Stimulated activated CD4-positive, alpha-beta T cell treated with anti-CD3 and anti-CD28 coated beads, TNF-alpha, amount 100 ng/mL, for 24 hours (primary cell): Measurements from ENCODE around the gene HES7.
A peak's percentile ranks its signal among the peaks of the same experiment; 100 is the strongest.

Experiments used
- DNase-seq, 3 experiments: peaks; one replicate each; pipeline ENCODE4 v3.0.0-alpha.2; 2020; ENCODE audit warnings: low read depth in 3 of 3

Gene HES7

DNA sequence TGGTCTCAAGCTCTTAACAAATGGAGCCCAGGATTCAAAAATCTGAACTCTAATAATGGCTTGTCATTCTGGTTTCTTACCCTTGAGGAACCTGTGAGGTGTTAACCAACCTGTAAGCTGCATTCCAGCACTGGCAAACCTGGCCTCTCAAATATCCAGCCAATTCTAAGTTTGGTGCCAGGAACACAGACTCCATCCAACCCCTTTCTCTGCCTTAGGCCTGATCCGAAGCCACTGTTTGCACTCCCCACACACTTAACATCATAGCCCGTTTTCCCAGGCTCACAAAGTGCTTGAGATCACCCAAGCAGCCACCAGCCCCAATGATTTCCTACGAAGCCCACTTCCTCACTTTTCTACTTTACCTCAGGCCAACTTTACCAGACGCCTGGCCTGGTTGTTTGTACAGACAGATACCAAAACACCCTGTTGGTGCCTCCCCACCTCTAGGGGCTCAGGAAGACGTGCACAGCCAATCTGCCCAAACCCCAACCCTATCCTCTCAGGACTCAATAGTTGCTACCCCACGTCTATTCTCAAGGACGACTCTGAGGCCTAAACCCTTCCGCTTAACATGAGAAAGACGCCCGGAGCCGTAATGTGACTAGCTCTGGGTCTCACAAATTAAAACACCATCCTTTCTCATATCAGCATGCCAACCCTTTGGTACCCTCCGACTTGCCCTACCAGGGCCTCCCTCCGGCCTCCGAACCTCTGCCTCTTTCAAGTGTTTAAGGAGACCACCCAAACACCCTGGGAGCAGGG is 31.5 kb upstream of the HES7 start:
- no peak for DNase-seq

DNA sequence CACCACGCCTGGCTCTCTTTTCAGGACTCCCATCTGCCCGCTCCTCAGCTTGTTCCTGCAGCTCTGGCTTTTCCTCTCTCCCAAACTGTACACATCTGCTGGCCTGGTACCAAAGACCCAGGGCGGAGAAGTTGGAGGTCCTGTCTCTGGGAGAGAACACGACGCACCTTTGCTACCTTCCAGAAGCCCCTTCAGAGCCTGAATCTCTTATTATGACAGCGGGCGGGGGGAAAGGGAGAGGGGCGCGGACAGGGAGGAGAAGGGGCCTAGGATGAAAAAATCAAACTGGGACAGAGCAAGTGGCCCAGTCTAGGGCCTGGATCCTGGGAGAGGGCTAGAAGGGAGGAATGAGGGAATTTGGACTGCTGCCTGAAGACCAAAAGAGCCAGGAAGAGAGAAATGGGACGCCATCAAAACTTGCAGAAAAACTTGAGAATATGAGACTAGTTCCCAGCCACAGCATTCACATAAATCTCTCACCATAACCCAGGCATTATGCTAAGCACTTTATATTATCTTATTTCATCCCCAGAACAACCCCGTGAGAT is 30.8 kb upstream of the HES7 start:
- DNase-seq, result no peak

DNA sequence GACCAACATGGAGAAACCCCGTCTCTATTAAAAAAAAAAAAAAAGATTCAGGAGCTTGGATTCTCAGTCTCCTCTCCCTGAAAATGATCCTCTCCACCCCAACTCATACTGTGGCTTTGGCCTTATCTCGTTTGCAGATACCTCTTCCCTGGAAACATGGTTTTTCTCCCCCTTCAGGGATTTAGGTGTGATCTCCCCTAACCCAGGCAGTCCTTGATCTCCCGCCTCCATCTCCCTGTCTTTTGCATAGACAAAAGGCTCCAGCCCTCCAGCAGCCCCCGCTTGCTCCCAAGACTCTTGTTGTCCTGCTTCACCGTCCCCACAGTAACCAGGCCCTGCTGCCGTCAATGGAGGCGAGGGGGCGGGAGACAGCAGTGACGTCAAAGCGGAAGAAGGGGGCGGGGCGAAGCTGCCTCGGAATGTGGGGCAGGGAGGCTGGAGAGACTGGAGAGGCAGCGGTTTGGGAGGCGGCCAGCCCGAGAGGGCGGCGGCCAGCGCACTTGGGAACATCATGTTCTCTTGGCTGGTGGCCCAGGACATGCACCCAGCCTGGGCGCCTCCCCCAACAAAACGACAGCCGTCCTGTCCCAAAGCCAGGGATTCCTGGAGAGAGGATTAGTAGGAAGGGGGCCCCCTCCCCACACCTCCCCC is 30.2 kb upstream of the HES7 start:
- DNase-seq, result peak; percentile 77 to 91 (median 82)

DNA sequence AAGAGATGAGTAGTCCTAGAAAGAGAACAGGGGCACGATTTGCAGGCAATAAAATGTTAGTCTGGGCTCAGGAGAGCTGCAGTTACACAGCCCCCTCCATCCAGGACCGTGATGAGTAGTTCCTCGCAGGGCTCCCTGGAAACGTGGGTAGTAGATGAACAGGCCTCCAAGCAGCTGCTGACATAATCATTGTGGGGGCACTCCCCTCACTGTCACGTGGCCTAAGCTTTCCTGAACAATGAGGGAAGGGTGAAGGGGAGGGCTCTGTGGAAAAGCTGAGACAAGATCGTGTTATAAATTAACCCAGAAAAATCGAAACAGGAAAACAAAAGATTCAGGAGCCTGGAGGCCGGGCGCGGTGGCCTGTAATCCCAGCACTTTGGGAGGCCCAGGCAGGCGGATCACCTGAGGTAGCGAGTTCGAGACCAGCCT is 29.6 kb upstream of the HES7 start:
- DNase-seq, result peak in 2 of 3 experiments; percentile 55 to 67

DNA sequence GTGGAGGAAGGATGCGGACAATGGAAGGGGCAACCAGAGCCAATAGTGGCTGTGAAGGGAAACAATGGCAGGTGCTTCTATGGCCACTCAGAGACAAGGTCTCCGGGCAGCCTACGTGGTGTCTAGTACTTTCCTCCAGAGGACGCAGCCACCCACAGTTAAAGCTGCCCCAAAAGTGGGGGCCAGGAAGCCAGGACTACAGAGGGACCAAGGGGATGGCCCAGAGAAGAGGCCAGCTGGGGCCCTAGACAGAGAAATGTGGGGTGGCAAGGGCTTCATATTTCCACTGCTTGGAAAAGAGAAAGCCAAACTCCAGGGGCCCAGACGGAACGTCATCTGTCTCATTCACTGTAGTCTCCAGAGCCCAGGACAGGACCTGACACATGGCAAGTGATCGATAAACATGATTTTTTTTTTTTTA is 29.1 kb upstream of the HES7 start:
- no peak for DNase-seq

DNA sequence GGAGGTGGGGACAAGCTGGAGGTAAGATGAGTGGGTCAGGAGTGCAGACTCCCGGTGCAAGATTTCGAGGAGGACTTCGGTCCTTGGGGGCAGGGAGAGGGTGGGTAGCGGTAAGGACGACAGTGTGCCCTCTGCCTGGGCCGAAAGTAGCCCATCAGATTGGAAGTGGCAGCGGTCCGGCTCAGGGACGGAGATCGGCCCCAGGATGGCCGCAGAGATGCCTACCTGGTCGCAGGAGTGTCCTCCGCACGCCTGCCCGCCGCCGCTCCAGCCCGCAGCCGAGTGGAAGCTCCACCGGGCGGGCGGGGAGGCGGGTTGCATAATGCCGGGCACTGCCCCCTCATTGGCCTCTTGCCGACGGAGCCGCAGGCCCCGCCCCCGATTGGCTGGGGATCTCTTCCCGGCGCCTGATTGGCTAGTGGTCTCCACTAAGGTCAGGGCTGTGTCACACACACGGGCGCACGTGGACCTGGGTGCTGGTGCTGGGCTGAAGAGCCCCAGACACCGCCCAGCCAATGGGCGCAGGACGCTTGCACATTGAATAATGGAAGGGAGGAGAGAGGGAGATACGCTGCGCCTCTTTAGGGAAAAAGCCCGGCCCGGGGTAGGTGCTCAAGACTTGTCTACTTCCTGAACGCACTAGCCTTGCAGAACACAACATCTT is 28.3 kb upstream of the HES7 start, which contains the start of gene PER1:
TSS of gene PER1 (minus strand) at position 293 of the 664 bp plus-strand sequence. CDS start 1,698 bp downstream, outside the sequence.
- peak; percentile 76 to 93 (median 79) for DNase-seq

DNA sequence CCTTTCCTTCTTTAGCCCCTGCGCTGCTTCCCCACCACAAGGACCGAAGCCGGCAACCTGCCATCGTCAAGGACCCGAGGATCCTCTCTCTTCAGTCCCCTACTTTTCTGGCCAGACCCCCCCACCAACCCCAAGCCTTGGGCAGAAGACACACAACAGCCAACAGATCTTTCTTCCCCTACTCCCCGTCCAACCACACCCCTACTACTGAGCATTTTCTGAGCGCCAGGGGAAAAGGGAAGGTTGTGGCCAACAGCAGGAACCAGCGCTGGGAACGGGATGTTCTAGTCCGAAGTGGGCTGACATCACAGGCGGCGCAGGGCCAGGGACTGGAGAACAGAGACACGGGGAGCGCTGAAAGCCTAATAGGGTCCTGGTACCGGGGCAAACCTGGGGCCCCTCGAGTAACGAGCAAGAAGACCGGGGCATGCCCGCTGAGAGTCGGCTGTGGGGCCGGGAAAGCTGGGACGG is 27.8 kb upstream of the HES7 start:
- no peak for DNase-seq

DNA sequence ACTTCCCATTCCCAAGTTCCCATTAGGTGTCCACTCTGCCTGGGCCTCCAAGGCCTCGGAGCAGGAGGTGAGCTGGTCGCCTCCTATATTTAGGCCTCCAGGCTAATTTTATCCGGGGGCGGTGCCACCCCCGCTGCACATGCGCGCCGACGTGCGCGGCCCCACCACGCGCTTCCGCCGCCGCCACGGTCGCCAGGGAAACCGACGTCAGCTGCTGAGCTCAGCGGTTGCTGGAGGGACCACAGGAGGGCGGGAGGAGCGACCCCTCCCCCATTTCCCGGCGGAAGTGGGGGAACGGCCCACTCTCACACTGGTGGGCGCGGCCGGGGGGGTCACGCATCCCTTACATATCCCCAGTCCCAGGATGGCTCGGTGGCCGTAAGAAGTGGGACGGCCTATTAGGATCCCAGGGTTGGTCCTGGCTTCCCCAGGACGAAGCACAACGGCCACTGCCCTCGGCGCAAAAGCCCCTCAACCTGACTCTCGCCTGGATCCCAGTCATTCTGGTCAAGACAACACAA is 27.3 kb upstream of the HES7 start:
- DNase-seq, result peak; percentile 76 to 90 (median 78)

DNA sequence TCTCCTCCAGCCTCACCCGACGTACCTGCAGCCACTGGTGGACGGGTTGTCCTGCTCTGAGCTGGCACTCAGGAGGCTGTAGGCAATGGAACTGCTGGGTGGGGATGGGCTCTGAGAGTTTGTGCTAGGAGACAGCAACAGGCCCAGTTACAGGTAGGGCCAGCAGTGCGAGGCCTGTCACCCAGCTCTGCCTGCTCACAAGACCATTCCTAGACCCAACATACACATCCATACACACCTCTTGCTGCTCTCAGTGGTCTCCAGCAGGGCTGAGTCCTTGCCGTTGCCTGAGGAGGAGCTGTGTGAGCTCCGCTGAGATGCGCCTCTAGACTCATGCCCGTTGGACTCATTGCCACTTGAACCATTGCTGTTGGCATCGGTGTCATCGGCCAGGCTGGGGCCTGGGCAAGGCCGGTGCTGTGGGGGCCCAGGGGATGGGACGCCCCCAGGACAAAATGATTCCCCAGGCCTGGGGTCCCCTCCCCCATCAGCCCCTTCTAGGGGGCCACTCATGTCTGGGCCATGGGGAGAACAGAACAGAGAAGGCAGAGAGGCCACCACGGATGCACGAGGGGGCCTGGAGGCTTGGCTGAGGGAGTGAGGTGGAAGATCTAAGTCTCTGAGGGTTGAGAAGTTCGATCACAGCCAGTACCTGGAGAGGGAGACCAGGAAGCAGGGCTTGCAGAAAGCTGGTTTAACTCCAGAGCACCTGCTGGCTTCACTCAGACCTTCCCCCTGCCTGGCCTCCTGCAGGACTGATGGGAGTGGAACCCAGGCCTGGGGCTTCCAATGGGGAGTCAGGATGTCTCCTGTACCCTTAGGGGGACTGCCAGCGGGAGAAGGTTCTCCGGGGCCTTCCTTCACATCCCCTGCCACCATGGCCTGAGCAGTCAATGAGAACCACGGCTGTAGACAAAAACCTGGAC is 26.6 kb upstream of the HES7 start:
- DNase-seq, result no peak

DNA sequence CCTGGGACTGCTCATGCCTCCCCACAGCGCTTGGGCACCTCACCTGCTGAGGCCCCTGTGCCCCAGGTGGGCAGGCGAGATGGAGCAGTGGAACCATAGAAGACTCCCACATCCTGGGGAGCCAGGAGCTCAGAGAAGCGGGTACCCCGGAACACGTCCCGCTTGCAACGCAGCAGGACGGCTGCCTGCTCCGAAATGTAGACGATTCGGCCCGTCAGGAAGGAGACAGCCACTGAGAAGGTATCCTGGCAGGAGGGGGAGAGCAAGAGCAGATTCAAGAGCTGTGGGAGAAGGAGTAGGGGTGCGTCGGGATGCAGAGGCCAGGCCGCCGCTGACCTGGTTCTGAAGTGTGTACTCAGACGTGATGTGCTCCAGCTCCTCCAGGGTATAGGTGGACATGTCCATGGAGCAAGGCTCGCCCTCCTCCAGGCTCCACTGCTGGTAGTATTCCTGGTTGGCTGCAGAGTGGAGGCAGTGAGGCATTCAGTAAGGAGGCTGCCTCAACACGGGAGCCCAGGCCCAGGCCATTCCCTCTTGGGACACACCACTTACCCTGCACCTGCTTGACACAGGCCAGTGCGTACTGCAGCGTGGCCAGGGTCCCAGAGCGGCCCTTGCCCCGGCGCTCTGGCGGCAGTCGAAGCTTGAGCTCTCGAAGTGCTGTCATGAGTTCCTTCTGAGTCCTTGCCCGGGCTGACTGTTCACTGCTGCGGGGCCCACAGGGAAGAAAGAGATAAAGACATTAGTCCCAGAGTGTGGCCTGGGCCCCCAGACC is 25.7 kb upstream of the HES7 start:
- no peak for DNase-seq

DNA sequence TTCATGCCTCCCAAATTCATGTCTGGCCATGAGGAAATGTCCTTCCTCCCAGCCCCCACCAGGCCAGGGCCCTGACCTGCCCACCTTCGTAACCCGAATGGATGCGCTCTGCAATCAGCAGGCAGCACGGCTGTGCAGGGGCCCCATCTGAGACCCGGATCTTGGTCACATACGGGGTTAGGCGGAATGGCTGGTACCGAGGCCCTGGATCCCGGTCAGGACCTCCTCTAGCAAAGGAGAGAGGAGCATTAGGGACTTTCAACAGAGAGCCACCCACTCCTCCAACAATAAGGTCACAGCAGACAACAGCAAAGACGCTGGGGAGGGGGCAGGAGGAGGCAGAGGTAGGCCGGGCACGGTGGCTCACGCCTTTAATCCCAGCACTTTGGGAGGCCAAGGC is 24.7 kb upstream of the HES7 start:
- no peak for DNase-seq

DNA sequence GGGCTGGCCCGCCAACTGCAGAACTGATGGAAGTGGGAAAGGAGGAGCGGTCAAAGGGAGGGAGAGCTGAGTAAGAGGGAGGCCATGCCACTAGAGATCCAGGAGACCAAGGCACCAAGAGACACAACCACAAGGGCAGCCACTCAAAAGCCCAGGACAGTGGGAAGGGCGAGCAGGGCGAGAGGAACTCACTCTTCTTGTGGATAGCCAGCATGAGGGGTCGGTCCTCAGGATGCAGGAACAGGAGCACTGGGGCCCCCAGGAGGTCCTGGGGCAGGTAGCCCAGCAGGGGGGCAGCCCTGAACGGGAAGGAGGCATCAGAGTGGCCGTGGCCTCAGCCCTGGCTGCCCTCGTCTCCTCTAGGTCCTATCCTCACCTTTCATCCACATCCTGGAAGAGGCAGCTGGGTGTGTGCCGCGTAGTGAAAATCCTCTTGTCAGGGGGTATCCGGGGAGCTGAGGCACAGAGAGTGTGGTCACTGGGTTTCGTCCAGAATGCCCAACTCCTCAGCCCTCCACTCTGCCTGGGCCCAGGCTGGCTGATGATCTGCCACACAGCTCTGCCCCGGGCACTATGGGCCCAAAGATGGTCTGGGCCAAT is 24.0 kb upstream of the HES7 start:
- no peak for DNase-seq

DNA sequence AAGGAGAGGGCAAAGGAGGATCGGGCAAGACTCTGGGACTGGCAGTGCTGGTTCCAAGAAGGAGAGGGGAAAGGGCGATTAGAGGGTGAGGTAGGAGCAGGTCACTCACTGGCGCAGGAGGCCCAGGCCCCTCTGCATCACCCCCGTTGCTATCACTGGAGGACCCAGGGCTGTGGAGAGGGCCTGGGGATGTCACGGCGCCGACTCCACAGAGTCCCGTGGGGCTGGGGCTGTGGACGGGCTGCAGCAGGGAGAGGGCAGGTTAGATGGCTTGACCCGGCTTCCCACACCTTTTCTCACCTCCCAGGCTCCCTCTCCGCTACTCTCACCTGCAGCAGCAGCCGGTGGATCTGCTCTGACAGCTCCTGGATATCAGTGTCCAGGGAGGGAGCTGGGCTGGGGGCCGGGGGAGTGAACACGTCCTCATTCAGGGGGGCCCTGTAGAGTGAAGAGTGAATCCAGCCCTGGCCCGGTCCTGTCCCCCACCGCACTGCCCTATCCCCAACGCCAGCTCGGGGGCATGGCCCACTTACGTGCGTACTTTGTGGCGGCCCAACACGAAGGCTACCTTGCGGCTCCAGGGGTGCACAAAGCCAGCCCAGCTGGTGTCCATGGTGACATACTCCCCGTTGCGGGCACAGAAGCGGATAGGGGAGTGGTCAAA is 23.4 kb upstream of the HES7 start:
- DNase-seq, result no peak

DNA sequence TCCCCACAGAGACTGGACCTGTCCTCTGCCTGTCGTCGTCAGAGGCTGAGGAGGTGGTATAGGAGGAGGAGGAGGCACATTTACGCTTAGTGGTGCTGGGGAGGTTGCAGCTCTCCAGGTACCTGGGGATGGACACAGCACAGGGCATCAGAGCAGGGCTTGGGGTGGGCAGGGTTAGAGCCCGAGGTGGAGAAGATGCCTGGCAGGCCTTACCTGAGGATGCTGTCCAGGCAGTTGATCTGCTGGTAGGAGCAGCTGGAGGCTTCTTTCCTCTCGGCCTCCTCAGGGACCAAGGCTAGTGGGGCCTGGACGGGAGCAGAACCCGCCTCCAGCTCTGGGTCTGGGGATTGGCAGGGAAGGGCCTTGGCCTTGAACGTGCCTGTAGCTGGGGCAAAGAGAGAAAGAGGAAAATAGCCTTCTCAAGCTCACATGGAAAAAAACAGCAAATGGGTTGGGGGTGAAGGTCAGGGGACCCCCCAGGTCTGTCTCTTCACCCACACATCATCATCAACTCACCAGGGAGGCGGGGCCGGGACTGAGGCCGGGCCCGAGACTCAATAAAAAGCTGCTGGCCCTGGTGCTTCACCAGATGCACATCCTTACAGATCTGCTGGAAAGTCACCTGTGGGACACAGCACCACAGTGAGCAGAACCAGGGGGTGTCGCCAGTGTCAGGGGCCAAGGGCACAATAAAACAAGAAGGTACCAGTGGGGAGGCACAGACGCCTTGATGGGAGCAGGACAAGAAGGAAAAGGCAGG is 22.7 kb upstream of the HES7 start:
- DNase-seq, result no peak

DNA sequence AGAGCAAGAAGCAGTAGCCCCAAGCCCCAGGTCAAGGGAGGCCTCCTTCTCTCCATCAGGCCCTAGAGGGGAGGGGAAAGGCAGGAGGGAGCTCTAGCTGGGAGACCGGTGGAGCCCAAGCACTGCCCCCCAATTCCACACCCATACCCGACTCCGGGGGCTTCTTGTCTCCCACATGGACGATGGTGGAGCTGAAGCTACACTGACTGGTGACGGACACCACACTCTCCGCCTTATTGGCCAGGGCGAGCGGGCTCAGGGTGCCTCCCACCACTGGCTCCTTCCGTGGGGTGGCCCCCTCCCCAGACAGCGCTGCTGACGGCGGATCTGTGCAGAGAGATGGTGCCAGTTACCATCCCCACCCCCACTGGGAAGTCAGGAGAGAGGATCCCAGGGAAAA is 21.9 kb upstream of the HES7 start:
- DNase-seq, result no peak

DNA sequence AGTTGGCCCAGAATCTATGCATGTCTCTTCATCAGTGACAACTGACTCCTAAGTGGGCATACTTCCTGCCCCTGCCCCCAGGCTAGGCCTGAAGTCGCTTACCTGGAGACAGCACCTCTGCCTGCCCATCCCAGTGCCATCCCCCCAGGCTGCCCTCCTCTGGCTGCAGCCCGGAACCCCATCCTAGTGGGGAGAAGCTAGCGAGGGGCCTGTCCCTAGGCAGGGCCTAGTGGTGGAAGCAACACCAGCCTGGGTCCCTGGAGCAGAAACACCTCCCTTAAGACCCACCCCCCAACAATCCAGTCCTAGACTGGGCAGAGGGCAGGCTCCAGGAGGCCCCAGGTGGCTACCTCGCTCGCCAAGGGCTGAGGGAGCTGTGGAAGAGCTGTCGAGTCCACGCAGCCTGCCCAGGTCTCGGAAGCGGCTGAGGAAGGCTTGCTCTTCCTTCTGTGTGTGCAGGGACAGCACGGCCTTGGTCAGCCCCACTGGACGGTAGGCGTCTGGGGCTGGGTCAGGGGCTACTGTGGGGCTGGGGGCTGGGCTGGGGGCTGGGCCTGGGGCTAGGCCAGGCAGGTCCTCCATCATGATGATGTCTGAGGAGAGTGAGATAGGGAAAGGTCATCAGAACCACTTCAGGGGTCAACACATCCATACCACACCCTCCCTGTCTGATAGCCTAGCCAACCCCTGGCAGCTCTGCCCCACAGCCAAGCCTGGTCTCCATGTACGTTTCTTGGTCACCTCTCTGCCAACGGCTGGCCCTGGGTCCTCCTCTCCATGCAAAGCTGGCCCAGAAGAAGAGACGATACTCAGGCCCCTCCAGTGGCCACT is 20.7 kb upstream of the HES7 start:
- DNase-seq, result no peak

DNA sequence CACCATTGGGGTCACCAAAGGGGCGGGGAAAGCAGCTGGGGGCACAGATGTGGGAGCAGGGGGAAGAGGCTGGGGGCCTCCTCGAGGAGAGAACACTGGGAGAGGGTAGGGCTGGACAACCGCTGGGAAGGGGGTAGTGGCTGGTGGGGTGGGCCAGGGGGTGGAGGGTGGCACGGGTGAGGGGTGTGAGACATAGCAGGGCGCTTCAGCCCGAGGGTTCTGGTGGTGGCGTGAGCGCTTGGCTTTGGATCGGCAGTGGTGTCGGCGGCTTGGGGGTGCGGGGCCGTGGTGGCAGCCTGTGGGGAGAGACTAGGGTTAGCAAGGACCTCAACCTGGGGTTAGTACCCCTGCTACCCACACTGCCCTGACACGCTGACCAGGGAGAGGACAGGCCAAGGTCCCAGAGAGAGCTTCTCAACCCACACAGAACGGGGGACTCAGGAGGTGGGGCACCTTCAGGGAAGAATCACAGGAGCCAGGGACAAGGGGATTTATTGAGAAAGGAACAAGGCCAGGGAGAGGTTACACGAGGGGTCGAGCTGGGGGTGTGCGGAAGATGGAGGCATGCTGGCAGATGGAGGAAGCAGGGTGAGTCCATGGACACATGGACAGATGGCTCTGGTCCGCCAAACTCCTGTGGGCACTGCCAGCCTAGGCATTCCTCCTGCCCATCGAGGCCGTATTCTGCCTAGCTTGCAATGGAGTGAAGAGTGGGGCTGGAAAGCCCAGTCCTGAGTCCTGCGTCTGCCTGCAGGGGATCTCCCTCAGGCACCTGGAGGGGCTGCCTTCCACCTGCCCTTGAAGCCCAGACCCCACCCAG is 19.9 kb upstream of the HES7 start:
- no peak for DNase-seq
